HG02759 (cell line): ENCODE data around the gene PROM2.

Experiments
- ATAC-seq: cut with Tn5 transposase; IDR thresholded peaks from one replicate; pipeline ENCODE4 v1.9.1; 2021; ENCODE audit warnings: mild to moderate bottlenecking, moderate library complexity; ENCODE audit not compliant: unreplicated experiment

PROM2 gene

GRCh38 chr2:95336406-95336805 is 62.2 kb downstream of the PROM2 start:
- ATAC-seq = no peak

GRCh38 chr2:95337829-95338228 is 63.6 kb downstream of the PROM2 start:
- ATAC-seq = no peak
